22Rv1 (cell line): ENCODE data around the gene BTBD17.
A peak's percentile ranks its signal among the peaks of the same experiment; 100 is the strongest.

Experiments used
- H3K27ac ChIP-seq: fragments of 450-650 bp; 2 replicates; pipeline ENCODE4 v1.5.1; 2017
- ZFX ChIP-seq: fragments of 450-650 bp; IDR thresholded peaks from 2 replicates; pipeline ENCODE4 v1.6.1; 2017; ENCODE audit warnings: antibody characterized with exemption, borderline replicate concordance
- TF ChIP-seq, protein P1 (sequence below): fragments of 450-650 bp; IDR thresholded peaks from 2 replicates; pipeline ENCODE4 v1.5.1; 2017; ENCODE audit warnings: mild to moderate bottlenecking

BTBD17 gene

DNA sequence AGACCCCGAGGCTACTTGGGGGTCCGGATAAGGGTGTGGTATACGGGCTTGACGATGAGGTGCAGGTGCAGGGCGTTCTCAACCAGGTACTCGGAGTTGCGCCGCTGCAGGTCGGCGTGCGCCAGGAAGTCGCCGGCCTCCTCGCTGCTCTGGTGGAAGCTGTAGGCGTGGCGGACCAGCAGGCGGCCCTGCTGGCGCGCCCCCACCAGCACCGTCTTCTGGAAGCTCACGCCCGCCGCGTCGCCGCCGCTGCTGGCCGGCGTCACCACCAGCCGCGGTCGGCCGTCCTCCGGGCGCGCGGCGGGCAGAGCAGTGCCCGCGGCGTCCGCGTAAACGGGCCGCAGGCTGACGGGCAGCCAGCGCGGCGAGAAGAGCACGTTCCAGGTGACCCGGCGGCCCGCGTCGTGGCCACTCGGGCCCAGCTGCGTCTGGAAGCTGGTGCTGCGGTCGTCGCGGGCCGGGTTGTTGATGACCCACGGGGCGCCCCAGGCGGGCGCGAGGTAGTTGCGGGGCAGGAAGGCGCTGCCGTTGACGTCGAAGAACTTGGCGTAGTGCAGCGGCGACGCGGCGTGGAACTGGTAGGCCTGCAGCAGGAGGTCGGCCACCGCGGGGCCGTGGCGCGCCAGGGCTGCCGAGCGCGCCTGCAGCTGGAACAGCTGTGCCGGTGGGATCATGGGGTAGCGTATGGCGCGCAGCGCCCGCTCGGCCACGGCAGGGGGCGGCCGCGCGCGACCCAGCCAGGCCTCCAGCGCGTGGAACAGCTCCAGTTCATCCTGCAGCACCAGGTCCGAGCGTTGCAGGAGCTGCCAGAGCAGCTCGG is 4.8 kb downstream of the BTBD17 start:
- TF ChIP-seq, protein P1, sequence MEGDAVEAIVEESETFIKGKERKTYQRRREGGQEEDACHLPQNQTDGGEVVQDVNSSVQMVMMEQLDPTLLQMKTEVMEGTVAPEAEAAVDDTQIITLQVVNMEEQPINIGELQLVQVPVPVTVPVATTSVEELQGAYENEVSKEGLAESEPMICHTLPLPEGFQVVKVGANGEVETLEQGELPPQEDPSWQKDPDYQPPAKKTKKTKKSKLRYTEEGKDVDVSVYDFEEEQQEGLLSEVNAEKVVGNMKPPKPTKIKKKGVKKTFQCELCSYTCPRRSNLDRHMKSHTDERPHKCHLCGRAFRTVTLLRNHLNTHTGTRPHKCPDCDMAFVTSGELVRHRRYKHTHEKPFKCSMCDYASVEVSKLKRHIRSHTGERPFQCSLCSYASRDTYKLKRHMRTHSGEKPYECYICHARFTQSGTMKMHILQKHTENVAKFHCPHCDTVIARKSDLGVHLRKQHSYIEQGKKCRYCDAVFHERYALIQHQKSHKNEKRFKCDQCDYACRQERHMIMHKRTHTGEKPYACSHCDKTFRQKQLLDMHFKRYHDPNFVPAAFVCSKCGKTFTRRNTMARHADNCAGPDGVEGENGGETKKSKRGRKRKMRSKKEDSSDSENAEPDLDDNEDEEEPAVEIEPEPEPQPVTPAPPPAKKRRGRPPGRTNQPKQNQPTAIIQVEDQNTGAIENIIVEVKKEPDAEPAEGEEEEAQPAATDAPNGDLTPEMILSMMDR: peak; percentile 19; the same call in 1 of the 2 replicates
- no peak for TF ChIP-seq ZFX
- no peak overlapping the region for H3K27ac ChIP-seq

DNA sequence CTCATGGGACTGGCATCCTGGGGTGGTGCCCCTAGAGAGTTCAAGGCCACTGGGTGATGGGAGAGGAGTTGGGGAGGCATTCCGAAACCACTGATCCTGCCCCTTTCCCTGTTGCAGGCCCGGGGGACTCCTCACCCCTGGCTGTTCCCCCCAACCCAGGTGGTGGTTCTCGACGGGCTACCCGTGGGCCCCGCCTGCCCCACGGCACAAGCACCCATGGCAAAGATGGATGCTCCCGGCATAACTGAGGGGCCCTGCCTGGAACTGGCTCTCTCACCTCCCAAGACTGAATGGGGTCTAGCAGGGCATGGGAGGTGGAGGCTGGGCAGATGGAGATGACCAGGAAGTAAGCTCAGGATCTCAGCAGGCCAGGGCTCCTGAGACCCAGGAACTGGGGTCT is 6.6 kb downstream of the BTBD17 start:
- no peak overlapping the region for H3K27ac ChIP-seq
- TF ChIP-seq, protein P1: no peak
- no peak for TF ChIP-seq ZFX

DNA sequence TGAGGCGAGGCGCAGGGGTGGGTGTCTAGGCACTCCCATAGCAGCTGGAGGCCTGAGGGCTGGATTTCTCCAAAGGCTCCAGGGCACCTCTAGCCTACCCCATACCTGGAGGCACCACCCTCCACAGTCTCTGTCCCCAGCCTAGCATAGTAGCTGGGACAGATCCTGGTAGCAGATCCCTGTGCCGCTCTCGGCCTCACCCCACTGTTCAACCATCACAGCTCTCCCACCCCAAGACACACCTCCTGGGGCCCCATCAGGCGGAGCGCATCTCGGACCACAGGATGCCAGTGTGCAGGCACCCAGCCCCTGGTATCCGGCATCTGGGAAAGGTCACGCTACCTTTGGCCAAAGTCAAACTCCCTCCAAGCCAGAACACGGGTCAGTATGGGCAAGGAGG is 7.1 kb downstream of the BTBD17 start:
- H3K27ac ChIP-seq: no peak overlapping the region
- TF ChIP-seq ZFX: no peak
- TF ChIP-seq, protein P1: no peak

DNA sequence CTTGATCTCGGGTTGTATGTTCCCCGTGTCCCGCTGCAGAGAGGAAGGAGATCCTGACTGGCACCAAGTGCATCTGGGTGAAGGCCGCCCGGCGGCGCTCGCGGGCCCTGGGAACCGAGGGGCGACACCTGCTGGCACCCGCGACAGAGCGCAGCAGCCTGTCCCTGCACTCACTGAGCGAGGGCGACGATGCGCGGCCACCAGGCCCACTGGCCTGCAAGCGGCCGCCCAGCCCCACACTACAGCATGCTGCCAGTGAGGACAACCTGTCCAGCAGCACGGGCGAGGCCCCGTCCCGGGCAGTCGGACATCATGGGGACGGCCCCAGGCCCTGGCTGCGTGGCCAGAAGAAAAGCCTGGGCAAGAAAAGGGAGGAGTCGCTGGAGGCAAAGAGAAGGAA is 7.5 kb downstream of the BTBD17 start:
- TF ChIP-seq, protein P1: peak; percentile 91
- no peak for TF ChIP-seq ZFX
- no peak overlapping the region for H3K27ac ChIP-seq

DNA sequence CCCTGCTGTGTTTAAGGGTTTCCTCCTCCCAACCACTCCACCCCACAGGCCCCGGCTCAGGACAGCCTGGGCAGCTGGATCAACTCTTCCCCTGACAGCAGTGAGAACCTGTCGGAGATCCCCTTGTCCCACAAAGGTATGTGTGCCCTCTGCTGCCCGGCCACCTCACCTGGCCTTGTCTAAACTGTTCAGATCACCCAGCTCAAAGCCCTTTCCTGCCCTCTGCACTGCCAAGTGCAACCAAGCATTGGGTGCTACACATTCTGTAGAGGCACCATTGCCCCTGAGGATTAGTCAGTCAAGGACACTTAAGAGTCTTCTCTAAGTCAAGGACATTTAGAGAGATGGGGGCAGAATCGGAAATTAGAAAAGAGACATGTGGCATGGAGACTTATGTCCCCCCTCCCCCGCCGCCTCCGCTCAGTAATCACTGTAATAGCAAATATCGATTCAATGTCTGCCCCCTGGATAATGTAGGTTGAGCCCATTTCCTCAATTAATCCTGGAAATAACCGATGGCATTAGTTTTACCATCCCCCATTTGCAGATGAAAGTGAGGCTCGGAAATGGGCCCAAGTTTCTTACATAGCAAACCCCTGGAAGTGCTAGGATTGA is 8.1 kb downstream of the BTBD17 start:
- no peak overlapping the region for H3K27ac ChIP-seq
- no peak for TF ChIP-seq ZFX
- TF ChIP-seq, protein P1: no peak

DNA sequence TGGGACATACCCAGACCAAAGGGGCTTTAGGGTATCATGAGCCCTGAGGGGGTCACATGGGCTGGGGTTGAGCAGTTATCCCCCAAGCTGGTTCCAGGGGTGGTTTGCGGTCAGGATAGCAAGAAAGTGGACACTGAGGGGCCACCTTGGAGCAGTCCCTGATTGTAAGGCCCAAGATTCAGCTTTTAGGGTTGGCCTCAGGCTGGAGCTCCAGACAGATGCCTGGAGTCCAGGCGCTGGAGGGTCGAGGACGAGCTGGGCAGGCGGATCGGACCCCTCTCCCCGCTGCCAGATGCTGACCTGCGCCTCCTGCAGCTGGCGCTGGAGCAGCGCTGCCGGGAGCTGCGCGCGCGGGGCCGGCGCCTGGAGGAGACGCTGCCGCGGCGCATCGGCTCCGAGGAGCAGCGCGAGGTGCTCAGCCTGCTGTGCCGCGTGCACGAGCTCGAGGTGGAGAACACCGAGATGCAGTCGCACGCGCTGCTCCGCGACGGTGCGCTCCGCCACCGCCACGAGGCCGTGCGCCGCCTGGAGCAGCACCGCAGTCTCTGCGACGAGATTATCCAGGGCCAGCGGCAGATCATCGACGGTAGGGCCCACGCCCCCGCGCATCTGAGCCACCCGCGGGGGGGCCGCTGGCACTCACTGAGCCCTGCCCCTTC is 10.0 kb downstream of the BTBD17 start:
- no peak overlapping the region for H3K27ac ChIP-seq
- TF ChIP-seq, protein P1: peak; percentile 28
- no peak for TF ChIP-seq ZFX

DNA sequence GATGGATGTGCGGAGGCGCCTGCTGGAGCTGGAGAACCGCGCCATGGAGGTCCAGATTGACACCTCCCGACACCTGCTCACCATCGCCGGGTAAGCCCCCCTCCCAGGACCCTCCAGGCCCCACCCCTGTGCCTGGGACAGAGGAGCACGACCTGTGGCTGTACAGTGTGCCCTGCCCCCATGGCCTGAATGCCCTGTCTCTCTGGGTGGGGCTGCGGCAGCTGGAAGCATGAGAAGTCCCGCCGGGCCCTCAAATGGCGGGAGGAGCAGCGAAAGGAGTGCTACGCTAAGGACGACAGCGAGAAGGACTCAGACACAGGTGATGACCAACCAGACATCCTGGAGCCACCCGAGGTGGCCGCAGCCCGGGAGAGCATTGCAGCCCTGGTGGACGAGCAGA is 11.2 kb downstream of the BTBD17 start:
- no peak for TF ChIP-seq ZFX
- TF ChIP-seq, protein P1: no peak
- no peak overlapping the region for H3K27ac ChIP-seq
